Brain microvascular endothelial cell (primary cell): ENCODE data around the gene TMEM117.

Experiments
- DNase-seq: peaks from one replicate; pipeline ENCODE4 v3.0.0-alpha.2; 2020
- H3K27ac ChIP-seq: fragments of 250-450 bp; sonication (Bioruptor Pico); 2 replicates; pipeline ENCODE4 v1.5.1; 2020; ENCODE audit warnings: mild to moderate bottlenecking, moderate library complexity
- H3K27me3 ChIP-seq: fragments of 250-450 bp; sonication (Bioruptor Pico); replicated peaks from 2 replicates; pipeline ENCODE4 v1.5.1; 2020; ENCODE audit warnings: mild to moderate bottlenecking
- H3K36me3 ChIP-seq: fragments of 250-450 bp; sonication (Bioruptor Pico); replicated peaks from 2 replicates; pipeline ENCODE4 v1.5.1; 2020; ENCODE audit warnings: mild to moderate bottlenecking
- H3K4me3 ChIP-seq: 2 replicates; pipeline ENCODE4 v1.5.1; 2011; ENCODE audit warnings: low read depth, mild to moderate bottlenecking, control low read depth, low read length, moderate library complexity
- CTCF ChIP-seq: IDR thresholded peaks from 2 replicates; pipeline ENCODE4 v1.5.1; 2011; ENCODE audit warnings: low read depth, mild to moderate bottlenecking, moderate library complexity, low read length, control low read depth, inconsistent platforms; ENCODE audit errors: missing control alignments
- in situ Hi-C: cut with HindIII; loops from 2 replicates; pipeline ENCODE4 v1.10.0; 2017; ENCODE audit warnings: low sequenced_read_pairs, low pct_ligation_motif_present

The TMEM117 gene

DNA sequence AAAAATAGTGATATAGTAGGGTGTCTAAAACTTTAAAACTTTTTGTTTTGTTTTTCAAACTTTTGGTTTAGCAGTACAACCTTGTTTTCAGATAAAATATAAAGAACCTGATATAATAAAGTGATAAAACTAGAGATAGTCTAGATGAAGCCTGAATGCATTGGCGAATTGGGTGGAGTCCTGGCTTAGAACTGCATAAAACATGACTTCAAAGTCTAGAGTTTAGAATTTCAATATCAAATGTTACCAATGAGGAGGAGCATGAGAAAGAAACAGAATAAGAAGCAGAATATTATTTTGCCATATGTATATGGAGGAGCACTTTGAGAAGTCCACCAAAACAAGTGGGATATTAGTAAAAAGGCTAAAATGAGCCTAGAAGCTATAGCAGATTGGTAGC lies 263.6 kb downstream of the TMEM117 start:
- TF ChIP-seq CTCF = no peak
- H3K36me3 ChIP-seq = no peaks in the 10 kb centered on the region
- no peak for DNase-seq
- no peaks in the 10 kb centered on the region for H3K27me3 ChIP-seq
- H3K4me3 ChIP-seq = no peak overlapping the region
- H3K27ac ChIP-seq = no peak overlapping the region
- in situ Hi-C loops = no loop called here

GRCh38 chr12:44100264-44100663 lies 264.4 kb downstream of the TMEM117 start:
- no peak for DNase-seq
- Histone ChIP-seq H3K27me3 (no peaks in the 10 kb centered on the region), H3K4me3 (no peak overlapping the region), H3K36me3 (no peaks in the 10 kb centered on the region), H3K27ac (no peak overlapping the region)
- in situ Hi-C loops = no loop called here
- TF ChIP-seq CTCF = no peak

- Histone ChIP-seq H3K27ac (no peak overlapping the region), H3K36me3 (no peaks in the 10 kb centered on the region), H3K4me3 (no peak overlapping the region), H3K27me3 (no peaks in the 10 kb centered on the region)
- TF ChIP-seq CTCF = no peak
- in situ Hi-C loops = no loop called here
- DNase-seq = no peak
Observed at GRCh38 chr12:44101475-44101874, 265.6 kb downstream of the TMEM117 start.

DNA sequence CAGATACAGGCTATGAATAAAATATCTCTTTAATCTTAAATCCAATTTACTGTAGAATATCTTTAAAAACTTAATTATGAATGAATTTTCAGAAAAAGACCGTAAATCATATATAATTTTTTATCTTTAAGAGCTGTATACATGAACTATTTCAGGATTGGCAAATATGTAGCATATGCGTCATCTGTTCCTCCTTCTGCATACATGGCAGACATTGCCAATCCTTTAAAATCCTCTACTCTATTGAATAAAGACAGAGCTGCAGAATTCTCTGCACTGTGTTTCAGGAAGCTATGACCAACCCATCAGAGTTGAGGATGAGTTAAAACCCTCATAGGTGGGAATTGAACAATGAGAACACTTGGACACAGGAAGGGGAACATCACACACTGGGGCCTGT lies 279.0 kb downstream of the TMEM117 start:
- Histone ChIP-seq H3K36me3 (no peaks in the 10 kb centered on the region), H3K27me3 (no peaks in the 10 kb centered on the region), H3K27ac (no peak overlapping the region), H3K4me3 (no peak overlapping the region)
- no peak for DNase-seq
- TF ChIP-seq CTCF = no peak
- in situ Hi-C loops = no loop called here

GRCh38 chr12:44117337-44117736 lies 281.5 kb downstream of the TMEM117 start:
- in situ Hi-C loops = no loop called here
- H3K4me3 ChIP-seq = no peak overlapping the region
- H3K27me3 ChIP-seq = no peaks in the 10 kb centered on the region
- DNase-seq = no peak
- no peak overlapping the region for H3K27ac ChIP-seq
- no peak for TF ChIP-seq CTCF
- H3K36me3 ChIP-seq = no peaks in the 10 kb centered on the region

GRCh38 chr12:44118946-44119345 lies 283.1 kb downstream of the TMEM117 start:
- no peak overlapping the region for H3K4me3 ChIP-seq
- H3K27ac ChIP-seq = no peak overlapping the region
- in situ Hi-C loops = no loop called here

More at GRCh38 chr12:44118946-44119345, 283.1 kb downstream of the TMEM117 start:
- no peaks in the 10 kb centered on the region for H3K36me3 ChIP-seq
- DNase-seq = no peak
- H3K27me3 ChIP-seq = no peaks in the 10 kb centered on the region
- no peak for TF ChIP-seq CTCF
